ENCODE results near the gene RAB11FIP3. TPM values are rescaled to one million over a fixed set of nuclear protein-coding genes. Genes with fewer than 3 reads are reported as not detected.

The RAB11FIP3 gene
- total and polyA plus RNA-seq, 2 of the 13 experiments (the other 11 are each of a cell fraction or from before 2014, with no cell fraction given), result 34.3 to 57.6 TPM

- TF ChIP-seq ZNF335 (CRISPR knock-in tag; IDR thresholded peaks at IDR 0.05), result peak; percentile 80
- TF ChIP-seq YEATS4 (CRISPR knock-in tag; IDR thresholded peaks at IDR 0.05; ENCODE audit: borderline replicate concordance), result peak; percentile 73; the same call in 1 of the 2 replicates
Measured at GRCh38 chr16:533391-534123, 108.1 kb downstream of the RAB11FIP3 start (continued).

GRCh38 chr16:534135-534534 lies 108.7 kb downstream of the RAB11FIP3 start:
- peak; percentile 2 for ATAC-seq
- no peak for FAIRE-seq
- no peak for DNase-seq (ENCODE audit: low spot score)
- Histone ChIP-seq H3K9ac (ENCODE audit: insufficient read depth, low read depth, low read length) (peak overlapping the region; percentile 72), H4K20me1 (ENCODE audit: insufficient read depth, low read length) (peaks cover 17% of the 10 kb centered on the region; the same call in 1 of the 2 replicates), H3K36me3 (replicated peaks in 1 of 2; ENCODE audit: control insufficient read depth in 1 of 2, insufficient read depth in 2 of 2, low read length in 2 of 2) (peaks cover 13 to 15% of the 10 kb centered on the region in 2 experiments; a peak in 4 of 5 replicates), H3K79me2 (ENCODE audit: insufficient read depth, low read length) (peaks cover 83% of the 10 kb centered on the region), H2AFZ (ENCODE audit: low read length) (no peak overlapping the region), H3K4me1 (ENCODE audit: insufficient read depth, low read length) (peaks cover 52% of the 10 kb centered on the region), H3K4me2 (ENCODE audit: low read depth, low read length) (peak overlapping the region; percentile 99), H3K4me3 (replicated peaks in 1 of 3; ENCODE audit: insufficient read depth in 1 of 3, low read depth in 2 of 3, low read length in 3 of 3) (peak overlapping the region; percentile 58 to 85 (median 66); a peak in 5 of 6 replicates), H3K27ac (ENCODE audit: extremely low read length, insufficient read depth, low read length) (peak overlapping the region; percentile 91), H3K9me3 (ENCODE audit: low read length) (no peaks in the 10 kb centered on the region), H3K27me3 (ENCODE audit: control insufficient read depth in 1 of 2, insufficient read depth in 2 of 2, low read length in 2 of 2) (no peaks in the 10 kb centered on the region)
- CTCF ChIA-PET (ENCODE audit: low intra/inter-chr PET ratio, low total read pairs), result no interaction called here
- WGBS (ENCODE audit: low lambda C conversion rate), result no CpG with 5 or more reads among the region's 21 CpGs
- POLR2A ChIA-PET, result interaction anchor here (0.6 to 3.1 kb wide), 15 partner anchors 9 to 132 kb away, joined by 3 to 17 read pairs (median 4); partner anchors contain the start of gene DECR2
- in situ Hi-C loops (cut with HindIII; ENCODE audit: extremely low pct_ligation_motif_present, low pct_unique_long_range_greater_than_20kb) (no loop called here), intact Hi-C loops (cut with micrococcal nuclease; ENCODE audit: unreplicated experiment) (loop anchor here (5.0 kb wide), 1 partner anchor 33 kb away; the partner anchor contains the start of genes NHLRC4 and PIGQ)
- no TSS peak for BruUV-seq (replicated peaks)
- TF ChIP-seq MXD4 (CRISPR knock-in tag; IDR thresholded peaks at IDR 0.05) (0 out of 2 replicates have a peak, but pooled peaks have one; percentile 9), ERF (CRISPR knock-in tag; IDR thresholded peaks at IDR 0.05) (no peak), ZNF784 (CRISPR knock-in tag; IDR thresholded peaks at IDR 0.05; ENCODE audit: borderline replicate concordance) (no peak), CTCF (CRISPR knock-in tag; IDR thresholded peaks at IDR 0.05) (no peak), ZSCAN20 (CRISPR knock-in tag; IDR thresholded peaks at IDR 0.05; ENCODE audit: borderline replicate concordance) (no peak), MXD1 (CRISPR knock-in tag; IDR thresholded peaks at IDR 0.05) (peak; percentile 61; the same call in 1 of the 2 replicates), SRY (CRISPR knock-in tag; IDR thresholded peaks at IDR 0.05) (no peak), KDM5B (CRISPR knock-in tag; IDR thresholded peaks at IDR 0.05; ENCODE audit: borderline replicate concordance) (peak; percentile 22; the same call in 1 of the 2 replicates), MAZ (IDR thresholded peaks at IDR 0.05; ENCODE audit: borderline replicate concordance, low read depth, low read length) (no peak), MAZ (CRISPR knock-in tag; IDR thresholded peaks at IDR 0.05; ENCODE audit: low read depth) (0 out of 2 replicates have a peak, but pooled peaks have one; percentile 12), AKNA (CRISPR knock-in tag; IDR thresholded peaks at IDR 0.05; ENCODE audit: borderline replicate concordance) (no peak)
